Measurements from ENCODE around the gene GLT8D2.

The GLT8D2 gene

GRCh38 chr12:104072099-104072498 lies 22.1 kb upstream of the GLT8D2 start:
- Histone ChIP-seq H3K36me3 (ENCODE audit: control insufficient read depth in 1 of 2, insufficient read depth in 2 of 2, low read length in 2 of 2) (peaks cover 0 to 7% of the 10 kb centered on the region in 2 donors), H3K27me3 (ENCODE audit: control insufficient read depth in 1 of 2, insufficient read depth in 2 of 2, low read length in 2 of 2) (no peaks in the 10 kb centered on the region), H3K9ac (ENCODE audit: low read depth in 1 of 2, low read length in 2 of 2) (no peak overlapping the region), H3K9me3 (ENCODE audit: control insufficient read depth in 1 of 2, low read length in 2 of 2) (no peaks in the 10 kb centered on the region), H3K4me3 (ENCODE audit: low read depth in 1 of 2, low read length in 2 of 2) (no peak overlapping the region), H3K4me1 (ENCODE audit: control insufficient read depth in 1 of 2, insufficient read depth in 2 of 2, low read length in 2 of 2) (no peaks in the 10 kb centered on the region), H3K27ac (ENCODE audit: low read depth, low read length) (no peak overlapping the region)

GRCh38 chr12:104064842-104065427 lies 14.9 kb upstream of the GLT8D2 start:
- no peaks in the 10 kb centered on the region for H3K27me3 ChIP-seq (ENCODE audit: control insufficient read depth in 1 of 2, insufficient read depth in 2 of 2, low read length in 2 of 2)
- H3K9ac ChIP-seq (ENCODE audit: low read depth in 1 of 2, low read length in 2 of 2), result peak overlapping the region; percentile 76 to 79
- peak overlapping the region; percentile 80 for H3K27ac ChIP-seq (ENCODE audit: low read depth, low read length)
- H3K4me1 ChIP-seq (ENCODE audit: control insufficient read depth in 1 of 2, insufficient read depth in 2 of 2, low read length in 2 of 2), result peaks cover 10 to 17% of the 10 kb centered on the region in 2 donors
- H3K36me3 ChIP-seq (ENCODE audit: control insufficient read depth in 1 of 2, insufficient read depth in 2 of 2, low read length in 2 of 2), result peaks cover 0 to 2% of the 10 kb centered on the region in 2 donors
- H3K4me3 ChIP-seq (ENCODE audit: low read depth in 1 of 2, low read length in 2 of 2), result peak overlapping the region; percentile 80 to 98
- H3K9me3 ChIP-seq (ENCODE audit: control insufficient read depth in 1 of 2, low read length in 2 of 2), result no peaks in the 10 kb centered on the region

- Histone ChIP-seq H3K9ac (ENCODE audit: low read depth in 1 of 2, low read length in 2 of 2) (peak within 1 kb of the TSS; percentile 76 to 79), H3K36me3 (ENCODE audit: control insufficient read depth in 1 of 2, insufficient read depth in 2 of 2, low read length in 2 of 2) (peaks cover 0 to 2% of the 10 kb centered on the region in 2 donors), H3K9me3 (ENCODE audit: control insufficient read depth in 1 of 2, low read length in 2 of 2) (no peaks in the 10 kb centered on the region), H3K4me3 (ENCODE audit: low read depth in 1 of 2, low read length in 2 of 2) (peak within 1 kb of the TSS; percentile 80 to 98), H3K4me1 (ENCODE audit: control insufficient read depth in 1 of 2, insufficient read depth in 2 of 2, low read length in 2 of 2) (peaks cover 10 to 17% of the 10 kb centered on the region in 2 donors), H3K27me3 (ENCODE audit: control insufficient read depth in 1 of 2, insufficient read depth in 2 of 2, low read length in 2 of 2) (no peaks in the 10 kb centered on the region), H3K27ac (ENCODE audit: low read depth, low read length) (peak within 1 kb of the TSS; percentile 80)
These were observed 14.2 kb upstream of the GLT8D2 start, which contains the start of gene HCFC2 for GRCh38 chr12:104064031-104064841. HCFC2 (plus strand) TSS chr12:104064531; CDS start chr12:104064561, 30 bp downstream.

- peak overlapping the region; percentile 52 for H3K27ac ChIP-seq (ENCODE audit: low read depth, low read length)
- H3K27me3 ChIP-seq (ENCODE audit: control insufficient read depth in 1 of 2, insufficient read depth in 2 of 2, low read length in 2 of 2), result no peaks in the 10 kb centered on the region
- H3K9ac ChIP-seq (ENCODE audit: low read depth in 1 of 2, low read length in 2 of 2), result peak overlapping the region; percentile 49 to 79
- no peaks in the 10 kb centered on the region for H3K9me3 ChIP-seq (ENCODE audit: control insufficient read depth in 1 of 2, low read length in 2 of 2)
- peaks cover 0 to 2% of the 10 kb centered on the region in 2 donors for H3K36me3 ChIP-seq (ENCODE audit: control insufficient read depth in 1 of 2, insufficient read depth in 2 of 2, low read length in 2 of 2)
- peaks cover 10 to 17% of the 10 kb centered on the region in 2 donors for H3K4me1 ChIP-seq (ENCODE audit: control insufficient read depth in 1 of 2, insufficient read depth in 2 of 2, low read length in 2 of 2)
- H3K4me3 ChIP-seq (ENCODE audit: low read depth in 1 of 2, low read length in 2 of 2), result peak overlapping the region; percentile 80 to 98
These were observed 13.7 kb upstream of the GLT8D2 start for GRCh38 chr12:104063712-104064030.

DNA sequence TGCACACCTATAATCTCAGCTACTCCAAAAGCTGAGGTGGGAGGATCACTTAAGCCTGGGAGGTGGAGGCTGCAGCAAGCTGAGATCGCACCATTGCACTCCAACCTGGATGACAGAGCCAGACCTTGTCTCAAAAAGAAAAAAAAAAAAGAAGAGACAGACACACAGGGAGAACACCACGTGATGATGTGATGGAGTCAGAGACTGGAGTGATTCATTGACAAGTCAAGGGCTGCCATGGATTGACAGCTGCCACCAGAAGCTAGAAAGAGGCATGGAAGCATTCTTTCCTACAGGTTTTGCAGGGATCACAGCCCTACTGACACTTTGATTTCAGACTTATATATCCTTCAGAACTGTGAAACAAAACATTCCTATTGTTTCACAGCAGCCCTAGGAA lies 10.8 kb upstream of the GLT8D2 start:
- Histone ChIP-seq H3K9me3 (ENCODE audit: control insufficient read depth in 1 of 2, low read length in 2 of 2) (no peaks in the 10 kb centered on the region), H3K4me3 (ENCODE audit: low read depth in 1 of 2, low read length in 2 of 2) (no peak overlapping the region), H3K9ac (ENCODE audit: low read depth in 1 of 2, low read length in 2 of 2) (no peak overlapping the region), H3K36me3 (ENCODE audit: control insufficient read depth in 1 of 2, insufficient read depth in 2 of 2, low read length in 2 of 2) (no peaks in the 10 kb centered on the region), H3K4me1 (ENCODE audit: control insufficient read depth in 1 of 2, insufficient read depth in 2 of 2, low read length in 2 of 2) (peaks cover 16 to 22% of the 10 kb centered on the region in 2 donors), H3K27ac (ENCODE audit: low read depth, low read length) (no peak overlapping the region), H3K27me3 (ENCODE audit: control insufficient read depth in 1 of 2, insufficient read depth in 2 of 2, low read length in 2 of 2) (no peaks in the 10 kb centered on the region)

DNA sequence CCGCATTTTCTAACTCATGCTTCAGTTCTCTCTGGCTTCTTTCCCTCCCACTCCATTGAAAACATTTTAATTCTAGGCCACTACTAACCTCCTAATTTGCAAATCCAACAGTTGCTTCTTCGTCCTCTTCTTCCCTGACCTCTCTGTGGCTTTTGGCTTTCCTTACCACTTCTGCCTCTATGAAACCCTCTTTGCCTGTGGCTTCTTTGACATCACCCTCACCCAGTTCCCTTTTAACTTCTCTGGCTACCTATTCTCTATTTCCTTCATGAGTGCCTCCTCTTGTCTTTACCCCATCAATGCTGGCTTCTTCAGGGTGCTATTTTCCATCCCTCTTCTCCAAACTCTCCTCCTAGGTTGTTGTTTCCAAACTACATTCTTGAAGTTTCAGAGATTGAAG lies 10.0 kb upstream of the GLT8D2 start:
- no peak overlapping the region for H3K4me3 ChIP-seq (ENCODE audit: low read depth in 1 of 2, low read length in 2 of 2)
- no peaks in the 10 kb centered on the region for H3K36me3 ChIP-seq (ENCODE audit: control insufficient read depth in 1 of 2, insufficient read depth in 2 of 2, low read length in 2 of 2)
- H3K27me3 ChIP-seq (ENCODE audit: control insufficient read depth in 1 of 2, insufficient read depth in 2 of 2, low read length in 2 of 2), result no peaks in the 10 kb centered on the region
- H3K9me3 ChIP-seq (ENCODE audit: control insufficient read depth in 1 of 2, low read length in 2 of 2), result no peaks in the 10 kb centered on the region
- H3K4me1 ChIP-seq (ENCODE audit: control insufficient read depth in 1 of 2, insufficient read depth in 2 of 2, low read length in 2 of 2), result peaks cover 16 to 17% of the 10 kb centered on the region in 2 donors
- H3K27ac ChIP-seq (ENCODE audit: low read depth, low read length), result no peak overlapping the region
- H3K9ac ChIP-seq (ENCODE audit: low read depth in 1 of 2, low read length in 2 of 2), result no peak overlapping the region

- no peak overlapping the region for H3K27ac ChIP-seq (ENCODE audit: low read depth, low read length)
- H3K4me1 ChIP-seq (ENCODE audit: control insufficient read depth in 1 of 2, insufficient read depth in 2 of 2, low read length in 2 of 2), result peaks cover 16 to 17% of the 10 kb centered on the region in 2 donors
- H3K4me3 ChIP-seq (ENCODE audit: low read depth in 1 of 2, low read length in 2 of 2), result no peak overlapping the region
- H3K9me3 ChIP-seq (ENCODE audit: control insufficient read depth in 1 of 2, low read length in 2 of 2), result no peaks in the 10 kb centered on the region
- no peaks in the 10 kb centered on the region for H3K36me3 ChIP-seq (ENCODE audit: control insufficient read depth in 1 of 2, insufficient read depth in 2 of 2, low read length in 2 of 2)
- no peak overlapping the region for H3K9ac ChIP-seq (ENCODE audit: low read depth in 1 of 2, low read length in 2 of 2)
- H3K27me3 ChIP-seq (ENCODE audit: control insufficient read depth in 1 of 2, insufficient read depth in 2 of 2, low read length in 2 of 2), result no peaks in the 10 kb centered on the region
These were observed 8.8 kb upstream of the GLT8D2 start for GRCh38 chr12:104058802-104059201.

DNA sequence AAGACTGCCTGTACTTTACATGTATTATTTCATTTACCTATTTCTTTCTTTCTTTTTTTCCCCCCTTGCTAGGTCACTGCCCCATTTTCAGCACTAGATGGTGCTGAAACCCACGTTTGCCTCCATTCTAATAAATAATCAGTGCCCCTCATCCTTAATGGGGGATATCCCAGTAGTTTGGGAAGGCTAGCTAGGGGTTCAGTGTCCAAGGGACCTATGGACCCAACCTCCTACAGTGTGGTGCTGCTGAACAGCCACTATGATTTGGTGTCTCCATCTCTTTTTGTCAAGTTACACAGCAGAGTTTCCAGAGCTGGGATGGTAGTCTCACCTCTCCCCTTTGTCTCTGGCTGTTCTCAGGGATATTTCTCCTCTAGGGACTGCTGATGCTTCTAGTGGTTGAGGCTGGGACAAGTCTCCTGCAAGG lies 7.8 kb upstream of the GLT8D2 start:
- H3K4me1 ChIP-seq (ENCODE audit: control insufficient read depth in 1 of 2, insufficient read depth in 2 of 2, low read length in 2 of 2), result peaks cover 11 to 13% of the 10 kb centered on the region in 2 donors
- H3K27ac ChIP-seq (ENCODE audit: low read depth, low read length), result no peak overlapping the region
- no peaks in the 10 kb centered on the region for H3K27me3 ChIP-seq (ENCODE audit: control insufficient read depth in 1 of 2, insufficient read depth in 2 of 2, low read length in 2 of 2)
- H3K9me3 ChIP-seq (ENCODE audit: control insufficient read depth in 1 of 2, low read length in 2 of 2), result no peaks in the 10 kb centered on the region
- H3K4me3 ChIP-seq (ENCODE audit: low read depth in 1 of 2, low read length in 2 of 2), result no peak overlapping the region
- H3K36me3 ChIP-seq (ENCODE audit: control insufficient read depth in 1 of 2, insufficient read depth in 2 of 2, low read length in 2 of 2), result no peaks in the 10 kb centered on the region
- no peak overlapping the region for H3K9ac ChIP-seq (ENCODE audit: low read depth in 1 of 2, low read length in 2 of 2)

- Histone ChIP-seq H3K27me3 (ENCODE audit: control insufficient read depth in 1 of 2, insufficient read depth in 2 of 2, low read length in 2 of 2) (no peaks in the 10 kb centered on the region), H3K4me1 (ENCODE audit: control insufficient read depth in 1 of 2, insufficient read depth in 2 of 2, low read length in 2 of 2) (peaks cover 11 to 13% of the 10 kb centered on the region in 2 donors), H3K4me3 (ENCODE audit: low read depth in 1 of 2, low read length in 2 of 2) (no peak overlapping the region), H3K27ac (ENCODE audit: low read depth, low read length) (no peak overlapping the region), H3K36me3 (ENCODE audit: control insufficient read depth in 1 of 2, insufficient read depth in 2 of 2, low read length in 2 of 2) (no peaks in the 10 kb centered on the region), H3K9me3 (ENCODE audit: control insufficient read depth in 1 of 2, low read length in 2 of 2) (no peaks in the 10 kb centered on the region), H3K9ac (ENCODE audit: low read depth in 1 of 2, low read length in 2 of 2) (no peak overlapping the region)
These were observed 6.5 kb upstream of the GLT8D2 start for GRCh38 chr12:104056419-104056972.

DNA sequence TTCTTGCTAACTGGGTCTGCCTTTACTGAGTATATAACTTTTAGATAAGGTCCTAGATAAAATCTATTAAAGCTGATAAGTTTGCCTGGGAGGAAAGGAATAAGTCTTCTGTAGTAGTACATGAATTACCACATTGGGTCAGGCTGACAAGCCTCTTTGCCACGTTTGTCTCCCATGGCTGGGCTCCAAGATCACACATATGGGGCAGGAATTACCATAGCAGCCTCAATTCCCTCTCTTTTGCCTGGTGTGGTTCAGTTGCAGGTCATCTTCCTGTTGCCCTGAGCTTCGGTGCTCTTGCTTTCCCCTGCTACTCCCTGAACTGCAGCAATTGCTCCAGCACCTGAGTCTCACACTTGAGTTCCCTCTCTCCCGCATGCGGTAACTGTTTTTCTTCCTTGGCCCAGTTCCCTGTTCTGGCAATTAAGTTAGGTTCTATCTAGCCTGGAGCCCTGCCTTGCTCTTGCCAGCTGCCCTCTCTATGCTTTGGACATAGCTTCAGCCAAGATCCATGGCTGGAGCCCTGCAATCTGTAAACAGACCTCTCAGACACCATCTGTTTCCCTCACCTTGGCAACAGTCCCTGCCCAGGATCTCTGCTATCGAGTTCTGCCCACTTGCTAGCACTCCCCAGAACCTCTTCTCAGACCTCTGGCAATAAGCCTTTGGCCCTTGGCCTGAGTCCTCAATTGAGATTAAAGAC lies 5.8 kb upstream of the GLT8D2 start:
- H3K27ac ChIP-seq (ENCODE audit: low read depth, low read length), result no peak overlapping the region
- H3K27me3 ChIP-seq (ENCODE audit: control insufficient read depth in 1 of 2, insufficient read depth in 2 of 2, low read length in 2 of 2), result no peaks in the 10 kb centered on the region
- no peak overlapping the region for H3K4me3 ChIP-seq (ENCODE audit: low read depth in 1 of 2, low read length in 2 of 2)
- peaks cover 11 to 13% of the 10 kb centered on the region in 2 donors for H3K4me1 ChIP-seq (ENCODE audit: control insufficient read depth in 1 of 2, insufficient read depth in 2 of 2, low read length in 2 of 2)
- no peaks in the 10 kb centered on the region for H3K36me3 ChIP-seq (ENCODE audit: control insufficient read depth in 1 of 2, insufficient read depth in 2 of 2, low read length in 2 of 2)
- no peaks in the 10 kb centered on the region for H3K9me3 ChIP-seq (ENCODE audit: control insufficient read depth in 1 of 2, low read length in 2 of 2)
- no peak overlapping the region for H3K9ac ChIP-seq (ENCODE audit: low read depth in 1 of 2, low read length in 2 of 2)

Data from duodenal mucosa (tissue), 2 donors.